ENCODE data around the gene BCAM.

- TF ChIP-seq, protein P1, sequence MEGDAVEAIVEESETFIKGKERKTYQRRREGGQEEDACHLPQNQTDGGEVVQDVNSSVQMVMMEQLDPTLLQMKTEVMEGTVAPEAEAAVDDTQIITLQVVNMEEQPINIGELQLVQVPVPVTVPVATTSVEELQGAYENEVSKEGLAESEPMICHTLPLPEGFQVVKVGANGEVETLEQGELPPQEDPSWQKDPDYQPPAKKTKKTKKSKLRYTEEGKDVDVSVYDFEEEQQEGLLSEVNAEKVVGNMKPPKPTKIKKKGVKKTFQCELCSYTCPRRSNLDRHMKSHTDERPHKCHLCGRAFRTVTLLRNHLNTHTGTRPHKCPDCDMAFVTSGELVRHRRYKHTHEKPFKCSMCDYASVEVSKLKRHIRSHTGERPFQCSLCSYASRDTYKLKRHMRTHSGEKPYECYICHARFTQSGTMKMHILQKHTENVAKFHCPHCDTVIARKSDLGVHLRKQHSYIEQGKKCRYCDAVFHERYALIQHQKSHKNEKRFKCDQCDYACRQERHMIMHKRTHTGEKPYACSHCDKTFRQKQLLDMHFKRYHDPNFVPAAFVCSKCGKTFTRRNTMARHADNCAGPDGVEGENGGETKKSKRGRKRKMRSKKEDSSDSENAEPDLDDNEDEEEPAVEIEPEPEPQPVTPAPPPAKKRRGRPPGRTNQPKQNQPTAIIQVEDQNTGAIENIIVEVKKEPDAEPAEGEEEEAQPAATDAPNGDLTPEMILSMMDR (conservative IDR thresholded peaks at IDR 0.05 in 1 of 2, IDR thresholded peaks at IDR 0.05 in 1 of 2; ENCODE audit: low read depth in 1 of 2, low read length in 2 of 2): no peak
- no peak for TF ChIP-seq EZH2 (IDR thresholded peaks at IDR 0.05; ENCODE audit: low read length, missing control alignments)
These were observed 9.6 kb downstream of the BCAM start for GRCh38 chr19:44818466-44819031.
